Nephron progenitor cell (in vitro differentiated cells): ENCODE measurements around the gene NRAP.

Experiments used
- DNase-seq: peaks from one replicate; pipeline ENCODE4 v3.0.0; 2021
- H3K27ac Mint-ChIP-seq: 2 replicates; pipeline ENCODE4 v1.8.0; 2021; ENCODE audit warnings: mild to moderate bottlenecking, moderate library complexity, mixed read lengths
- H3K27me3 Mint-ChIP-seq: 2 replicates; pipeline ENCODE4 v1.8.0; 2021; ENCODE audit warnings: mild to moderate bottlenecking, low read depth, mixed read lengths; ENCODE audit not compliant: poor library complexity
- H3K36me3 Mint-ChIP-seq: 2 replicates; pipeline ENCODE4 v1.8.0; 2021; ENCODE audit warnings: low read depth, mixed read lengths
- H3K4me1 Mint-ChIP-seq: 2 replicates; pipeline ENCODE4 v1.8.0; 2021; ENCODE audit warnings: mixed read lengths
- H3K4me3 Mint-ChIP-seq: 2 replicates; pipeline ENCODE4 v1.8.0; 2021; ENCODE audit warnings: mild to moderate bottlenecking, moderate library complexity, mixed read lengths
- H3K9me3 Mint-ChIP-seq: 2 replicates; pipeline ENCODE4 v1.8.0; 2021; ENCODE audit warnings: mild to moderate bottlenecking, moderate library complexity, mixed read lengths
- CTCF ChIP-seq: fragments of 200-600 bp; sonication (generic); IDR thresholded peaks from 2 replicates; pipeline ENCODE4 v1.5.0; 2021; ENCODE audit warnings: antibody characterized with exemption

Gene NRAP

GRCh38 chr10:113569576-113569975 is 94.3 kb downstream of the NRAP start:
- DNase-seq: peak; percentile 30
- no peak for TF ChIP-seq CTCF

GRCh38 chr10:113566888-113567287 is 97.0 kb downstream of the NRAP start:
- no peak for DNase-seq
- Mint-ChIP-seq H3K4me1 (peaks cover 55% of the 10 kb centered on the region), H3K4me3 (no peak overlapping the region), H3K27ac (no peak overlapping the region), H3K36me3 (no peaks in the 10 kb centered on the region), H3K9me3 (no peaks in the 10 kb centered on the region), H3K27me3 (peaks cover 22% of the 10 kb centered on the region)
- TF ChIP-seq CTCF: no peak

More at GRCh38 chr10:113569576-113569975, 94.3 kb downstream of the NRAP start:
- Mint-ChIP-seq H3K27ac (no peak overlapping the region), H3K9me3 (no peaks in the 10 kb centered on the region), H3K36me3 (no peaks in the 10 kb centered on the region), H3K4me3 (no peak overlapping the region), H3K27me3 (peaks cover 26% of the 10 kb centered on the region), H3K4me1 (peaks cover 34% of the 10 kb centered on the region)

GRCh38 chr10:113565364-113565763 is 98.5 kb downstream of the NRAP start:
- Mint-ChIP-seq H3K36me3 (no peaks in the 10 kb centered on the region), H3K4me3 (no peak overlapping the region), H3K27me3 (peaks cover 29% of the 10 kb centered on the region), H3K9me3 (no peaks in the 10 kb centered on the region), H3K4me1 (peaks cover 52% of the 10 kb centered on the region), H3K27ac (no peak overlapping the region)
- TF ChIP-seq CTCF: no peak
- no peak for DNase-seq

- Mint-ChIP-seq H3K9me3 (no peaks in the 10 kb centered on the region), H3K36me3 (no peaks in the 10 kb centered on the region), H3K27me3 (peaks cover 48% of the 10 kb centered on the region), H3K4me1 (peaks cover 38% of the 10 kb centered on the region), H3K27ac (no peak overlapping the region), H3K4me3 (peak overlapping the region; percentile 74)
- peak; percentile 97 for TF ChIP-seq CTCF
- peak; percentile 88 for DNase-seq
Measured at GRCh38 chr10:113563306-113564088, 100.3 kb downstream of the NRAP start.

- no peak for DNase-seq
- no peak for TF ChIP-seq CTCF
- peaks cover 52% of the 10 kb centered on the region for H3K27me3 Mint-ChIP-seq
- H3K36me3 Mint-ChIP-seq: no peaks in the 10 kb centered on the region
- H3K27ac Mint-ChIP-seq: peak overlapping the region; percentile 34
- H3K4me1 Mint-ChIP-seq: peaks cover 44% of the 10 kb centered on the region
- no peaks in the 10 kb centered on the region for H3K9me3 Mint-ChIP-seq
- no peak overlapping the region for H3K4me3 Mint-ChIP-seq
Measured at GRCh38 chr10:113562704-113563103, 101.1 kb downstream of the NRAP start.

GRCh38 chr10:113562069-113562468 is 101.8 kb downstream of the NRAP start:
- no peak for DNase-seq
- no peaks in the 10 kb centered on the region for H3K9me3 Mint-ChIP-seq
- no peak for TF ChIP-seq CTCF
- H3K36me3 Mint-ChIP-seq: no peaks in the 10 kb centered on the region
- H3K4me1 Mint-ChIP-seq: peaks cover 44% of the 10 kb centered on the region
- no peak overlapping the region for H3K27ac Mint-ChIP-seq
- H3K4me3 Mint-ChIP-seq: no peak overlapping the region
- H3K27me3 Mint-ChIP-seq: peaks cover 58% of the 10 kb centered on the region
